CD4-positive, alpha-beta T cell treated with Interleukin-17A for 4 hours (primary cell): Measurements from ENCODE around the gene SPTBN1.

Experiments used
- DNase-seq: peaks from one replicate; pipeline ENCODE4 v3.0.0-alpha.2; 2020; ENCODE audit warnings: mixed read lengths

Gene SPTBN1

GRCh38 chr2:54434711-54435110 lies 21.4 kb upstream of the SPTBN1 start:
- no peak for DNase-seq

- DNase-seq, result no peak
Measured at GRCh38 chr2:54435325-54436226, 20.6 kb upstream of the SPTBN1 start.

GRCh38 chr2:54437588-54437987 lies 18.5 kb upstream of the SPTBN1 start:
- DNase-seq, result no peak

DNA sequence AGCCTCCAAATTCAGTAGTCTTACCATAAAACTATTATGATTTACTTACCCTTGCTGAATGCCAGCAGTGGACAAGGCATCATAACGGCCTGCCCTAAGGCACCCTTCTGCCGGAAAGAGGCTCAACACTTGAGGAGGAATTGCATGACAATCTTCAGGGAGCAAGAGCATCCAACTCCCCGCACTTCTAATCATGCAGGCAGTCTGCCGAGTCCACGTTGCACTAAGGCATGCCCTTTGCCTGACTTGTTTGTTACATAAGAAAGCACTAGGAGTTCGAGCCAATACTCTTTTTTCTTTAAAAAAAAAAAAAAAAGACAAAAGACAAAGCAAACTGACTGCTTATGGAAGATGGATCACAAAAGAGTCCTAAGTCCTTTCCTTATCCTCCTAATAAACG lies 17.9 kb upstream of the SPTBN1 start:
- DNase-seq, result no peak

DNA sequence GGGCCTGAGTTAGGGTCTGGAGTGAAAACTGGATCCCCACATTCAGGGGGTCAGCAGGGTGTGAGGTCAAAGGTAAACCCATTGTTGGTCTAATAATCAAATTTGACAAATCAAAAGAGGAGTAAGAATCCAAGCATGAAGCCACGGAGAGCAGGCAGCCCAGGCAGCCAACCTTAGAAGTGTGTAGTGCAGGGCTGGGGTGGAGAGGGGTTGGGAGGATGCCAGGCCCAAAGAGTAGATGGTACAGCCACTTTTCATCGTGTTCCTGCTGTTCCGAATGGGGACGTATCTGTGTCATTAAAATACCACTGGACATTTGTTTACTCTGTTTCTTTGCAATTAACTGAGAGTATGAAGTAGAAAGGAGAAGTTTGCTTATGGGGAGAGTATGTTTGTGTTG lies 16.5 kb upstream of the SPTBN1 start:
- no peak for DNase-seq

- no peak for DNase-seq
Measured at GRCh38 chr2:54440050-54440449, 16.1 kb upstream of the SPTBN1 start.

DNA sequence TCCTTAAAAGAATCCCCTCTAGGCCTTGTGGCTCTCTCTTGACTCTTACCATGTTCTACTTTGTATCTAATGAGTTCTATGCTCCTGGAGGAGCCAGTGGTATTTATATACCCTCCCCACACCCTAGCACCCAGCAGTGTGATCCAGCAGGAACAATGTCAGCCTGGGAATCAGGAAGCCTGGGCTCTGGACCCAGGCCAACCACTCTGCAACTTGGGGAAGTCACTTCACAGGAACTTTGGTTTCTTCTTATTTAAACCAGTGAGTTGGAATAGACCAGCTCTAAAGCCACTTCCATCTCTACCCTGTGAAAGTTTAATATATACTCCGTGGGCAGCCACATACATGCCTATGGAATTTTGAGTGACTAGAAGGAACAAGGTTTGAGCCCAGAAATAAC lies 11.6 kb upstream of the SPTBN1 start:
- DNase-seq, result no peak

DNA sequence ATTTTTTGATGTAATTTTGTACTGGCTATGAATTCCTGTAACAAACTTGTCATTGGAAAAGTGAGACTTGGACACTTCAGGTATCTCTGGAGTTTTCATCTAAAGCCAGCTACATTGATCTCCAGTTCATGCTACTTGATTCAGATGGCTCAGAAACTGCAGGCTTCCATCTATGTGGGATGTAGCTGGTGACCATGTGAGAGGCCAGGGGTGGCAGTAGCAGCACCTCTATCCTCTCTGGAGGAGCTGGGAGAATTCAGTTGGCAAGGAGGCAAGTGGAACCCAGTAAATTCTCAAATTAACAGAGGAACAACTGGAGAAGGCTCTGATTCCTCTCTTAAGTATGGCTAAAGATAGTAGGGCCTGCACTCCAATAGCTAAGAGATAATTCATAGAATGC lies 10.0 kb upstream of the SPTBN1 start:
- no peak for DNase-seq

DNA sequence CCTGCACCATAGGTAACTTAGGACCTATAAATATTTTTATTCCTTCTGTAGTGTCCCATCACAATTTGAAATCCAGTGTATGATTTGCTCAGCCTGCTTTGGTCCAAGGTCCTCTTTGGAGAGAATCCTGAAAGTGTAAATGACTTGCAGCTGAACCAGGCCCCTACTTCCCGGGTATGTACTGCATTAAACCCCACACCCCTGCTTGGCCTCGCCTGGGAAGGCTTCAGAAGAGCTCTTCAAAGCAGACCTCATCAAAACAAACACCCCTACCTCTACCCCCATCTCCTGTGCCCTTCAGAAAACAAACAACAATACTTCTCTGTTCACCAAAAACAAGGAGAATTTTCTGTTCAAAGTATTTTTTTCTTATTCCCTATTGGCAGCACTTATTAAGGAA lies 9.5 kb upstream of the SPTBN1 start:
- DNase-seq, result no peak

GRCh38 chr2:54454548-54455130 lies 1.5 kb upstream of the SPTBN1 start:
- DNase-seq, result no peak

DNA sequence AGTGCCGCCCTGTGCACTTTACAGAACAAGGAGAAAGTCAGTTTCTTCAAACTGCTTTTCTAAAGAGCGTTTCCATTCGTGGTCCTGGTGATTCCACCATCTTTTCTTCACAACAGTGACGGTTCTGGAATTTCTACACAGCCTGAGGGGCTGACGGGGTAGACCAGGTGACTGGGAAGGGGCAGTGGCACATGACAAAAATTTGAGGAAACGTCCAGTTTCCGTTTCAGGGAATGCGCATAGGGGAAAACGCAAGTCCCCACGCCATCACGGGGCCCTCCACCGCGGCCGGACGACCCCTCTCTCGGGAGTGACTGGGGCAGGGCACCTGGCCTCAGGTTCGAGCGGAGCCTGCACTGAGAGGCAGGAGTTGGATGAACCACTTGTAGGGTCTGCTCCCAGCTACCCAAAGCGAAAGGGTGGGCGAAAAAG lies 980 bp upstream of the SPTBN1 start:
- no peak for DNase-seq

GRCh38 chr2:54456362-54456611 lies 160 bp downstream of the SPTBN1 start:
- no peak for DNase-seq

DNA sequence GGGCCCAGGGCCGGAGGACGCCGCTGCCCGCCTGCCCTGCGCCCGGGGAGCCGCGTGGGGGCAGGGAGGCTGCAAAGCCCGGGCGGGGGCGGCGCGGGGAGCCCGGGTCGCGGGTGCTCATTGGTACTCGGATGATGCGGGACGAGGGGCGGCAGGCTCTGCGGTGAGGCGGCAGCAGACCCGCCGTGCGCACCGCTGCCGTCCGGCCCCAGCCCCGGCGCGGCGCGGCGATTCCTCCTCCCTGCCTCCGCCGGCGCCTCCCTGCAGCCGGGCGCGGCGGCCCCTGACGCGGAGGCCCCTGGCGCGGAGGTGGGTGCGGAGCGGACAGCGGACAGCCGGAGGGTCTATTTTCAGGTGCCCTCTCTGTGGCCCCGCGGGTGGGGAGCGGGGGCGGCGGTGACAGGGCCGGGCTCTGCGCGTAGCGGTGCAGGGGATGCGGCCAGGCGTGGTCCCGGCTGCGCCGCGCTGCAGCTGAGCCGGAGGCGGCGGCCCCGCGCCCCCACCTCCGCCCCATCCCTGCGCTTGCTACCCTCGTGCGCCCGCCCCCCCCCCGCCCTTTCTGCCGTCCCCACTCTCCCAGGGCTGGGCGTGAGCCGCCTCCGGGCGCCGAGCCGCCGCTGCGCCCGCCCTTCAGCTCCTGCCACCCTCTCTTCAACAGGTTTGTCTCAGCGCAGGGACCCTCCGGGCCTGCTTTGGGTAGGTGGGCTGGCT lies 640 bp downstream of the SPTBN1 start:
- no peak for DNase-seq

- DNase-seq, result peak; percentile 3
Measured at GRCh38 chr2:54457323-54458023, 1.3 kb downstream of the SPTBN1 start.

DNA sequence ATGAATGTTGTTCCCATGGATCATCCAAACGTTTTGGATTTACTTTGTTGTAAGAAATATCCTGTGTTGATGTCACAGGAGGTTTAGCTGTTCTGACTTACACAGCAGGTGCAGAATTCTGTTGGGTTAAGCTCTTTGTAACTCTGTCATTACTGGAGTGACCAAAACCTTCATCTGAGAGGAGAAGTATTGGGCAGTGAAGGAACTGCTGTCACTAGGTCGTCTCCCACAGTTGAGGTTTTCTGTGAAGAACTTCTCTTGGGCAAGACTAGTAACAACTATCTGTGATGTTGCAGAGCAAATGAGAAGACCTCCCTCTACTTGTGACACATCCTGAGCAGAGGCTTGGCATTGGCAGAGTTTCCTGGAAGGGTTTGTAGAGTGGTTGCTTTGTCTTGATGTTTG lies 2.9 kb downstream of the SPTBN1 start:
- DNase-seq, result no peak

GRCh38 chr2:54461261-54461660 lies 5.1 kb downstream of the SPTBN1 start:
- no peak for DNase-seq

GRCh38 chr2:54464341-54464740 lies 8.2 kb downstream of the SPTBN1 start:
- DNase-seq, result no peak

- no peak for DNase-seq
Measured at GRCh38 chr2:54465143-54465542, 9.0 kb downstream of the SPTBN1 start.

GRCh38 chr2:54466870-54467269 lies 10.7 kb downstream of the SPTBN1 start:
- no peak for DNase-seq

DNA sequence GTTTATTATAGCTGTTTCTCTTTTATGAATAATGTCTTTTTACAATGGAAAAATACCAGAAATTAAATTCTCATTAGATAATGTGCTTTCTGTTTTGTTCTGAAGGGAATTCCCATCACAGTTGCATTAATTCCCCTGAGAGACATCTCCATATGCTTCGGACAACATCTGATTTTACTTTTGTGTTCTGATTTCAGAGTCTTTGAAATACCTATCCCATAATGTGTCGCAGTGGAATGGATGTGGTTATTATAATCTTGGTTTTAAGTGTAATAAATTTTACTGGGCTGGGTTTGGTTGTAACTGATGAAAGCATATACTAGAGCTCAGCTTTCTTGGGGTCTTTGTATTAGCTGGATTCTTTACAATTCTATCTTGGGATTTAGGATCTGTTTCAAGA lies 12.5 kb downstream of the SPTBN1 start:
- no peak for DNase-seq

DNA sequence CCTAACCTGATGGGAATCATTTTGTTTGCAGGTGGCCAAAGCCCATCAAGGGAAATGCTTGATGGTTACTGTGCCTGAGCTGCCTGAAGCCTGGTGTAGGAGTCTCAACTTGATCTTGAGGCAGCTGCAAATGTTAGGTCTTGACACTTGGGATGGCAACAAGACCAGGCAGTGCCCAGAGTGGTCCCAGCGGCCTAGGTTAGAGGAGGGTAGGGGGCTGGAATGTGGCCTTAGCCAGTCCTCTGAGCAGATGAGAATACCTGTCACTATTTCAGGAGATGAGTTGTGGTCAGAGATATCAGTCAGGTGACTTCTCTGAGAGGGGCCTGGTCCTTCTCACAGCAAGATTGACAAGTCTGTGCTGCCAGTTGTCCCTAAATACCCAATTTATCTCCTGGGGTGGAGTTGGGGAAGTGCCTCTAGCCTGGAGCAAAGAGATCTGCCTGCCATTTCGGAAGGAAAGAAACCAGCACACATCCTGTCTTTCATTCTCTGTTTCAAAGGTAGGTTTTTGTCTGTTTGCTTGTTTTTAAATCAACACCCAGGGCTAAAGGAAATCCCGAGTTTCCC lies 13.4 kb downstream of the SPTBN1 start:
- DNase-seq, result no peak

GRCh38 chr2:54470266-54470938 lies 14.3 kb downstream of the SPTBN1 start:
- DNase-seq, result no peak
